GM12874 (cell line): ENCODE results near the gene HSPB7.

Experiments used
- CTCF ChIP-seq: IDR thresholded peaks from 2 replicates; pipeline ENCODE4 v1.5.1; 2011; ENCODE audit warnings: low read depth, mild to moderate bottlenecking, control low read depth, low read length, moderate library complexity; ENCODE audit not compliant: insufficient read depth

HSPB7 gene

GRCh38 chr1:16038620-16038912 lies 20.7 kb upstream of the HSPB7 start:
- no peak for TF ChIP-seq CTCF

GRCh38 chr1:16032388-16033102 lies 14.7 kb upstream of the HSPB7 start:
- peak; percentile 97 for TF ChIP-seq CTCF

- TF ChIP-seq CTCF: no peak
These were observed 13.7 kb upstream of the HSPB7 start for GRCh38 chr1:16031551-16031950.

- no peak for TF ChIP-seq CTCF
These were observed 11.4 kb upstream of the HSPB7 start for GRCh38 chr1:16029288-16029687.

- TF ChIP-seq CTCF: no peak
These were observed 10.6 kb upstream of the HSPB7 start for GRCh38 chr1:16028237-16029002.

- no peak for TF ChIP-seq CTCF
These were observed 9.1 kb upstream of the HSPB7 start for GRCh38 chr1:16026723-16027484.

GRCh38 chr1:16023050-16023653 lies 5.3 kb upstream of the HSPB7 start:
- TF ChIP-seq CTCF: no peak
